Measurements from ENCODE around the gene CST1. TPM values are rescaled to one million over a fixed set of nuclear protein-coding genes. Genes with fewer than 3 reads are reported as not detected.
"Not testable (repeated sequence)": the region's sequence is repeated elsewhere in the genome, so short reads cannot be mapped to it uniquely, and the experiment has no call there.

The CST1 gene
- total RNA-seq, 2 experiments from 2014 or later: not detected

DNA sequence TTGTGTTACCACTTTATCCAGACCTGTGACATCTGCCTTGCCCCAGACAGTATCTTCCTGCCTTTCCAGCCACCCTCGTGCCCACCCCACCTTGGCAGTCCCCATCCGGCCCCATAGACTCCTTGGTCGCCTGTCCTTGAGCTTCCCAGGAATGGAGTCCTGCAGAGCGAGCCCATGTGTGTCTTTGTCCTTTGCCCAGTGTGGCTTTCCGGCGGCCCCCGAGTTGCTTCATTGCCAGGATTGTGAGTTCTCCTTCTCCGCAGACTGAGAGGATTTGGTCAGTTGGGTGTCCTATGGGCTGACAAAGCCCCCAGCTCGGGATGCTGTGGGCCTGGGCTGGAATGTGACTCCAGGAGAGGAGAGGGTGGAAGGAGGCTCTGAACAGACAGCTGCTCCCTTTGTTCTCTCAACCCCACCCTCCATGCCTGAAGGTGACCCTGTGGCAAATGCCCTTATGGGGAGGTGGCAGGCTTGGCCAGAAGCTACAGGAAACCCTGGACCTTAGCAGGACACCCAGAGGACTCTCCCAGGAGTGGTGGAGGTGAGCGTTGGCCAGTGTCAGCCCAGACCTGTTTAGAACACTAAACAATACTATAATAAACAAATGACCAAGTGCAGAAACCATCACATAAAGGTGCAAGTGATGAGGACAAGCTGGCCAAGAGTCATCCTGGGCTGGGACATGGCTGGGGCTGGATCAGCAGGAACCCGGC is 1.9 kb upstream of the CST1 start:
- ChIA-PET CTCF (no interaction called here), POLR2A (no interaction called here)
- peaks cover 2% of the 10 kb centered on the region for H3K27me3 Mint-ChIP-seq

DNA sequence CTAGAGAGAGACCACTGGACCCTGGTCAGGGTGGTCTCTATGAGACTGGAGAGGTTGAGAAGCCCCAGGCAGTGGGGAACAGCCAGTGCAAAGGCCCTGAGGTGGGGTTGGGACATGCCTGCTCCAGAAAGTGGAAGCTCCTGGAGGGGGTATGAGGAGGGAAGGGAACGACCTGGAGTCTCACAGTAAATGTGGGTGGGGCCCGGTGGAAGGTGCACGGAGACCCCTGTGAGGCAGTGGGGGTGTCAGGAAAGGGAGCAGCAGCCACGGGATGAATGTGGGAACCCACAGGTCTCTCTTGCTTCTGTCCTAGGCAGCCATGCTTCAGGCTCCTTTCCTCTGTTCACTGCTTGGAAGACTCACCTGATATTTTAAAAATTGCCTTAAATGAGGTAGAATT is 1.3 kb upstream of the CST1 start:
- Mint-ChIP-seq H3K27ac (no peak overlapping the region), H3K4me1 (ENCODE audit: low read depth) (no peaks in the 10 kb centered on the region), H3K9me3 (no peaks in the 10 kb centered on the region), H3K36me3 (no peaks in the 10 kb centered on the region), H3K4me3 (no peak overlapping the region), H3K27me3 (peaks cover 2% of the 10 kb centered on the region)
- intact Hi-C loops (cut with micrococcal nuclease): no loop called here
- ChIA-PET POLR2A (no interaction called here), CTCF (no interaction called here)
- DNase-seq: no peak

More for the DNA sequence above, 1.9 kb upstream of the CST1 start:
- DNase-seq: no peak
- H3K27ac Mint-ChIP-seq: no peak overlapping the region
- no peaks in the 10 kb centered on the region for H3K4me1 Mint-ChIP-seq (ENCODE audit: low read depth)
- H3K4me3 Mint-ChIP-seq: no peak overlapping the region
- intact Hi-C loops (cut with micrococcal nuclease): no loop called here
- H3K36me3 Mint-ChIP-seq: no peaks in the 10 kb centered on the region
- no peaks in the 10 kb centered on the region for H3K9me3 Mint-ChIP-seq

DNA sequence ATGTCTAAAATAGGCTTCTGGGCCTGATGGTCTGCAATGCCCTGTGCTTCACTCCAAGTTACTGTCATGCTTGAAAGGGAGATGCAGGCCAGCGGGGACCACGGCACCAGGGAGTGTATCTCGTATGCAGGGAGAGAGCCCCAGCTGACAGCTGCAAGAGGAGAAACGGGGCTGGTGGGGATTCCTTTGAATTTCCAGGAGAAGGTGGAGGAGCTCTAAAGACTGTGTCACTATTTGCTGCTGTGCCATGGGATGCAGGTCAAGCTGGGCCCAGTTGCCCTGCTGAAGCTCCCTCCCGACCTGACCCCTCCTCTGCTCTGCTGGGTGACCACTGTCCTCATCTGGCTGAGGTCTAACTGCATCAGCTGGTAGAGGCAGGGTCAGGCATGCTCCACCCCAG is 989 bp downstream of the CST1 start:
- ChIA-PET POLR2A (no interaction called here), CTCF (no interaction called here)
- Mint-ChIP-seq H3K36me3 (no peaks in the 10 kb centered on the region), H3K27ac (no peak overlapping the region), H3K4me1 (ENCODE audit: low read depth) (no peaks in the 10 kb centered on the region), H3K4me3 (no peak overlapping the region), H3K27me3 (peaks cover 2% of the 10 kb centered on the region), H3K9me3 (no peaks in the 10 kb centered on the region)
- intact Hi-C loops (cut with micrococcal nuclease): no loop called here
- DNase-seq: no peak

DNA sequence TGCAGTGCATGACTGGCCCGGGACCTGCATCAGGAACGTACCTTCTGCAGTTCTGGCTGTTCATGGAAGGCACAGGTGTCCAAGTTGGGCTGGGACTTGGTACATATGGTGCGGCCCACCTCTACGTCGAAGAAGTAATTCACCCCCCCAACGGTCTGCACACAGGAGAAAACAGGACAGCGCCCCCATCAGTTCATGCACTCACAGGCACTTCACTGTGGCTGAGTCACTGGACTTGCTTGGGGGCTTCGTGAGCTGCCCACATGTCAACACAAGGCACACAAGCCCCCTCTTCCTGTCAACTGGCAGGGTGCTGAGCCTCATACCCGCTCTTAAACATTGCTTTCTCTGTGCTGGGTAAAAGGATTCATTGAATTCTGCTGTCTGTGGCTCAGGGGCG is 1.8 kb downstream of the CST1 start:
- H3K27me3 Mint-ChIP-seq; H3K36me3 Mint-ChIP-seq; CTCF ChIA-PET; H3K9me3 Mint-ChIP-seq; DNase-seq; intact Hi-C loops (cut with micrococcal nuclease); H3K27ac Mint-ChIP-seq; POLR2A ChIA-PET; H3K4me1 Mint-ChIP-seq (ENCODE audit: low read depth); H3K4me3 Mint-ChIP-seq: not testable (repeated sequence)

DNA sequence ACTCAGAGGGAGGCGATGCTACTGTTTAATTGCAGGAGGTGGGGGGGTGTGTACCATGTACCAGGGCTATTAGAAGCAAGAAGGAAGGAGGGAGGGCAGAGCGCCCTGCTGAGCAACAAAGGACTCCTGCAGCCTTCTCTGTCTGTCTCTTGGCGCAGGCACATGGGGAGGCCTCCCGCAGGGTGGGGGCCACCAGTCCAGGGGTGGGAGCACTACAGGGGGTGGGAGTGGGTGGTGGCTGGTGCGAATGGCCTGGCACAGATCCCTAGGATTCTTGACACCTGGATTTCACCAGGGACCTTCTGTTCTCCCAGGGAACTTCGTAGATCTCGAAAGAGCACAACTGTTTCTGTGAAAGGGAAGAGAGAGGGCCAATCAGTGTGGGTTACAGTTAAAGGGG is 3.2 kb downstream of the CST1 start:
- H3K9me3 Mint-ChIP-seq; H3K4me3 Mint-ChIP-seq; H3K4me1 Mint-ChIP-seq (ENCODE audit: low read depth); H3K36me3 Mint-ChIP-seq; POLR2A ChIA-PET; H3K27ac Mint-ChIP-seq; H3K27me3 Mint-ChIP-seq; intact Hi-C loops (cut with micrococcal nuclease); DNase-seq; CTCF ChIA-PET: not testable (repeated sequence)

DNA sequence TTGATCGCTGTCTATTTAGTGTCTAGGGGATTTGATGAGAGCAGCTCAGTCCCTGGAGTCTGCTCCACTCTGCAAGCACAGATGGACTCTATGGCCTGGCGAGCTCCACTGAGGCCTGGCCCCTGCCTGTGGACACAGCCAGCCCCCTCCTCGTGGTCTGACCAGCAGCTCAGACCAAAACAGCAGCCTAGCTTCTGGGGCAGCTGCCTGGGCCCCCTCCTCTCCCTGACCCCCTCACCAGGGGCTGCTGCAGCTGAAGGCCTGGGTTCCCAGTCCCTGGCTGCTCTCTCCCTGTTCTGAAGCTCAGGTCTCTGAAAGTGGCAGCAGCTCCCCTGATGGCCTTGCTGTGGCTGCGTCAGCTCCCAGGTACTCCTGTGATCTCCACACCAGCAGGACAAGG is 3.6 kb downstream of the CST1 start:
- H3K4me1 Mint-ChIP-seq (ENCODE audit: low read depth); H3K27me3 Mint-ChIP-seq; H3K4me3 Mint-ChIP-seq; H3K9me3 Mint-ChIP-seq; CTCF ChIA-PET; H3K36me3 Mint-ChIP-seq; H3K27ac Mint-ChIP-seq; DNase-seq; intact Hi-C loops (cut with micrococcal nuclease); POLR2A ChIA-PET: not testable (repeated sequence)

DNA sequence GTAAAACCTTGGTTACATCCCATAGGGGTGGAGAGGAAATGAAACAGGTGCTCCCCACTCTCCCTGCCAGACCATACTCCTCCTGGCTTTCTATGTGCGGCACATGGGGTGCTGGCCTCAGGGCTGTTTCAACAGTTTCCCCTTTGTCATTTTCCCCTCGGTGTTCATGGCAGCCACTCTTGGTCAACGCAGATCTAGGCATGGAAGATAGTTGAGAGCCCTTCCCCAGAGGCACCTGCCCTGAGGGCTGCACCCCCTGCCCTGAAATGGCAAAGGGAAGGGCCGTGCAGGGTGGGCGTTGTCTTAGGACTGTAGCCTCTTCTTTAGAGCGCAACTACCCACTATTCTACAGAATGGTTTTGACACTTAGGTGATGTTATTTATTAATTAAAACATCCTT is 4.4 kb downstream of the CST1 start:
- no peaks in the 10 kb centered on the region for H3K27me3 Mint-ChIP-seq
- intact Hi-C loops (cut with micrococcal nuclease): no loop called here
- H3K27ac Mint-ChIP-seq: no peak overlapping the region
- DNase-seq: no peak
- no peak overlapping the region for H3K4me3 Mint-ChIP-seq
- no peaks in the 10 kb centered on the region for H3K36me3 Mint-ChIP-seq
- no peaks in the 10 kb centered on the region for H3K4me1 Mint-ChIP-seq (ENCODE audit: low read depth)
- CTCF ChIA-PET: no interaction called here
- H3K9me3 Mint-ChIP-seq: no peaks in the 10 kb centered on the region
- POLR2A ChIA-PET: no interaction called here

DNA sequence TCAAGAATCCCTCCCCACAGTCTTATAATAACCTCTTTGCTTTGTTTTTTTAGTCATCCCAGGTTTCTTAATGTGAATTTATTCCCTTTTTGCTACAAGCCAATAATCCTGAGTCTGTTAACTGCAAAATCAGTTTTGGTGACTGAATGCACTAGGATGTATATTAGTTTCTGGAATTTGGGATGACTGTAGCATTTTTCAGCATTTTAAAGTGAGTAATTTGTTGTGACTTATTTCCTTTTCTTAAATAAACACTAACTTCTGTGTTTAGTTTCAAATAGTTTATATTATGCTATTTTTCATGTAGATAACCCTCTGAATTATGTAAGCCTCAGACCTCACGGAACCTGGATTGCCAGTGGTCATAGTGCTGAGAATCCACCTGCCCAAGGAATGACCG is 5.5 kb downstream of the CST1 start:
- no peak overlapping the region for H3K27ac Mint-ChIP-seq
- no peaks in the 10 kb centered on the region for H3K9me3 Mint-ChIP-seq
- no peak for DNase-seq
- H3K4me1 Mint-ChIP-seq (ENCODE audit: low read depth): no peaks in the 10 kb centered on the region
- intact Hi-C loops (cut with micrococcal nuclease): no loop called here
- H3K4me3 Mint-ChIP-seq: no peak overlapping the region
- POLR2A ChIA-PET: no interaction called here
- CTCF ChIA-PET: no interaction called here
- H3K27me3 Mint-ChIP-seq: no peaks in the 10 kb centered on the region
- H3K36me3 Mint-ChIP-seq: no peaks in the 10 kb centered on the region

DNA sequence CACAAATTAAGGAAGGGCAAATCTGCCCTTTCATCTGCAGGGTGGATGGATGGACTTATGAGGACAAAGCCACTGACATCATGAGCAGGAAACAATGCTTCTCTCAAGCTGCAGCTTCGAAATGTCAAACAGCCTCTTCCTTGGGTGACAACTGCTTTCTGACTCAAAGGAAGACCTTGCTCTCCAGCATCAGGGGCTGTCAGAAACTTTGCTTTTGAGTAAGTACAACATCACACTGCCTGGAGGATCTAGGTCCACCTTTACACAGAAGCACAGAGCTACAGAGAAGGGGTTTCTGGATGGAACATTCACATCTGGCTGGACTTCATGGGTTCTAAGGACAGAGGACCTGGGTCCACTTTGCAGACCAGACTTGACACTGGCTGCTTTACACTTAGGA is 5.9 kb downstream of the CST1 start:
- Mint-ChIP-seq H3K9me3 (no peaks in the 10 kb centered on the region), H3K36me3 (no peaks in the 10 kb centered on the region), H3K27me3 (no peaks in the 10 kb centered on the region), H3K4me3 (no peak overlapping the region), H3K4me1 (ENCODE audit: low read depth) (no peaks in the 10 kb centered on the region), H3K27ac (no peak overlapping the region)
- CTCF ChIA-PET: no interaction called here
- no peak for DNase-seq
- POLR2A ChIA-PET: no interaction called here
- intact Hi-C loops (cut with micrococcal nuclease): no loop called here

DNA sequence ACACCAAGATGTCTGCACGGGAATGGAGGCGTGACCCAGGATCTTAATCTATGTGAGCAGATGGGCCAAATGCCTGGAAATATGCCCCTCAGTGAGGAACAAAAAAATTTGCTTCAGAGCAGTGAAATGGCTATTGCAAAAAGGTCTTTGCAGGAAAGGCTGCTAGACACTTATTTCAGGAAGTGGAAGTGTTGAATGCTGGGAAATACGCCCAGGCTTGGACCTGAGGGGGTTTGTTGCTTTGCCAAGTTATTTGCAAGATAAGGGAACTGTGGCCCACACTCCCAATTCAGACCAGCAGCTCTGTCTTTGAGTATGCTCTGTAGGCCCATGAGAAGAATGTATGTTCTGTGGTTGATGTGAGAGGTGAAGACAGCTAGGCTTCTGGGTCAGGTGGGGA is 15.3 kb downstream of the CST1 start:
- H3K36me3 Mint-ChIP-seq; DNase-seq; H3K27ac Mint-ChIP-seq; intact Hi-C loops (cut with micrococcal nuclease); H3K4me3 Mint-ChIP-seq; CTCF ChIA-PET; POLR2A ChIA-PET; H3K9me3 Mint-ChIP-seq; H3K4me1 Mint-ChIP-seq (ENCODE audit: low read depth): not testable (repeated sequence)
- peaks cover 10% of the 10 kb centered on the region for H3K27me3 Mint-ChIP-seq

DNA sequence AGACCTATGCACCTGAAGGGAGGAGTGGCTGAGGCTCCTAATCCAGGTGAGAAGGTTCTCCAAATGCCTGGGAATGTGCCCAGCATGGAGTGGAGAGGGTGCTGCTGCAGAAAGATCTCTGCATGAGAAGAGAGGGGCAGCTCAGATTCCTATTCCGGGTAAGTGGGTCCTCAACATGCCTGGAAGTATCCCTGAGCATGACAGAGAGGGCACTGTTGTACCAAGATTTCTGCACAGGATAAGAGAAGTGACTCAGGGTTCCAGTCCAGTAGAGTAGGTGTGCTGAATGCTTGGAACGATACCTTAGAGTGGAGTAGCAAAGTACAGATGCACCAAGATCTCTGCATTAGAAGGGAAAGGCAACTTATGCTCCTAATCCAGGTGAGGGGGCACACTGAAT is 15.8 kb downstream of the CST1 start:
- peaks cover 10% of the 10 kb centered on the region for H3K27me3 Mint-ChIP-seq
- H3K9me3 Mint-ChIP-seq; intact Hi-C loops (cut with micrococcal nuclease); H3K27ac Mint-ChIP-seq; POLR2A ChIA-PET; H3K36me3 Mint-ChIP-seq; DNase-seq; CTCF ChIA-PET; H3K4me1 Mint-ChIP-seq (ENCODE audit: low read depth); H3K4me3 Mint-ChIP-seq: not testable (repeated sequence)

DNA sequence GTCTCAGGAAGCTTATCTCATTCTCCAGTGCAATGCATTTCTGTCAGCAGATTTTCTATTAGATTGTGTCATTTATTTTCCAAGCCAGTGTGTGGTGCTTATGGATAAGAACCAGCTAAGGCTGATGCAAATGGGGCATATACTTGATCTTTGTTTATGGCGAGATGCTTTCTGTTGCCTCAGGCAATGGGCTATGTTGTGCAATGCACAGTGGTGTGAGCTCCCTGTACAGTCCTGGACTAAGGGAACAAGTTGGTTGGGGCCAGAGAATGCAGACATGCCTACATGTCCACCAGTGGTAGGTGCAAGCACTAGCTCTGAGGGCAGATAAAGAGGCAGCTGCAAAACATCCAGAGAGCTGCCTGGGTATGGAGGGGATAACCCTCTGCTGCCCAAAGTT is 16.3 kb downstream of the CST1 start:
- POLR2A ChIA-PET; H3K27ac Mint-ChIP-seq; intact Hi-C loops (cut with micrococcal nuclease); CTCF ChIA-PET; H3K9me3 Mint-ChIP-seq; H3K36me3 Mint-ChIP-seq; H3K4me3 Mint-ChIP-seq; H3K4me1 Mint-ChIP-seq (ENCODE audit: low read depth); DNase-seq: not testable (repeated sequence)
- H3K27me3 Mint-ChIP-seq: peaks cover 10% of the 10 kb centered on the region

DNA sequence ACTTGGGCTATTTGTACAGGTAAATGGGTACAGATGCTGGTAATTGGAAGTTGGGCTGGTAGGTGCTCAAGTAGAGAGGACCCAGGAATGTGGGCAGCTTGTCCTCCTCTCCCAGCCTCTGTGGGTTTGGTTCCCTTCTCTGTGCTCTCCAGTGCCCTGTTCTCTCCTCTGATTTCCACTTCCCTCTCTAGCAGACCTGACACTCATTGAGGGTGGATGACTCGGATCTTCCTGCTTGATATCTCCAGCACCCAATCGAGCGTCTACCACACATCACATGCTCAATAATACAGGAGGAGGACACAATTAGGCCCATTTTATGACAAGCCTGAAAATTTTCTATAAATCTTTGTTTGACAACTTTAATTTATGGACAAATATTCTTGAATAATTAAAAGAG is 23.7 kb downstream of the CST1 start:
- DNase-seq: no peak
- H3K4me3 Mint-ChIP-seq: no peak overlapping the region
- ChIA-PET POLR2A (no interaction called here), CTCF (no interaction called here)
- intact Hi-C loops (cut with micrococcal nuclease): no loop called here
- no peaks in the 10 kb centered on the region for H3K4me1 Mint-ChIP-seq (ENCODE audit: low read depth)
- H3K27ac Mint-ChIP-seq: no peak overlapping the region
- H3K36me3 Mint-ChIP-seq: no peaks in the 10 kb centered on the region
- H3K27me3 Mint-ChIP-seq: peaks cover 5% of the 10 kb centered on the region
- no peaks in the 10 kb centered on the region for H3K9me3 Mint-ChIP-seq

DNA sequence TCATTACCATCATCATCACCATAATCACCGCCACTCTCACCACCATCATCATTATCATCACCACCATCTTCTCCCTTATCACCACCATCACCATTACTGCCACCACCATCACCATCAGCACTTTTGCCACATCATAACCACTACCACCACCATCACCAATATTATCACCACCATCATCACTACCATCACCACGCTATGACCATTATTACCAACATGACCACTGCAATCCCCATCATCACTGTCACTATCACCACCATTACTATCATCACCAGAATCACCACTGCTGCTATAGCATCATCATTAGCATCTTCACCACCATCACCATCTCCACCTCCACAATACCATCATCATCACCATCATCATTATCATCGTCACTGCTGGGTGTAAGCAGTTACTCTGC is 25.6 kb downstream of the CST1 start:
- H3K27ac Mint-ChIP-seq: no peak overlapping the region
- no peak overlapping the region for H3K4me3 Mint-ChIP-seq
- POLR2A ChIA-PET: no interaction called here
- no peaks in the 10 kb centered on the region for H3K4me1 Mint-ChIP-seq (ENCODE audit: low read depth)
- H3K27me3 Mint-ChIP-seq: peaks cover 5% of the 10 kb centered on the region
- no peak for DNase-seq
- intact Hi-C loops (cut with micrococcal nuclease): no loop called here
- no peaks in the 10 kb centered on the region for H3K9me3 Mint-ChIP-seq
- CTCF ChIA-PET: no interaction called here
- no peaks in the 10 kb centered on the region for H3K36me3 Mint-ChIP-seq

All from activated CD4-positive, alpha-beta memory T cell treated with anti-CD3 and anti-CD28 coated beads for 36 hours (primary cell).